IMR-90 (cell line): ENCODE data around the gene TRAFD1. TPM values are rescaled to one million over a fixed set of nuclear protein-coding genes. Genes with fewer than 3 reads are reported as not detected.

ENCODE experiments used
- ATAC-seq: fragments of 200-7000 bp; cut with Tn5 transposase; 2 replicates; pipeline ENCODE4 v1.9.1; 2020; ENCODE audit warnings: low read depth, mild to moderate bottlenecking, moderate library complexity
- BruUV-seq: library from RNA; stranded (reverse); fragments of 400-500 nt; replicated peaks from 2 replicates; lab custom pipeline; 2021; lab: Mats Ljungman, UMichigan
- CTCF ChIA-PET: fragments of 300-600 bp; formaldehyde crosslinking; extraction: SDS; loops from one replicate; lab custom pipeline; 2021; ENCODE audit warnings: antibody characterized with exemption; lab: Yijun Ruan, JAX
- POLR2A ChIA-PET: fragments of 300-600 bp; sonication (Branson Sonifier 250); formaldehyde crosslinking; loops from one replicate; lab custom pipeline; 2022; ENCODE audit warnings: antibody characterized with exemption; ENCODE audit not compliant: unreplicated experiment; lab: Charles Lee
- DNase-seq: peaks from one replicate; pipeline ENCODE4 v3.0.0; 2013
- H2AFZ ChIP-seq: replicated peaks from 2 replicates; pipeline ENCODE3; 2013; ENCODE audit warnings: low read length, mild to moderate bottlenecking; ENCODE audit not compliant: poor library complexity
- H2AK5ac ChIP-seq: 2 replicates; pipeline ENCODE4 v1.6.1; 2013; ENCODE audit warnings: low read depth, low read length, inconsistent platforms
- H2AK9ac ChIP-seq: replicated peaks from 2 replicates; pipeline ENCODE3; 2013; ENCODE audit warnings: mild to moderate bottlenecking, low read depth, low read length, moderate library complexity; ENCODE audit not compliant: poor library complexity
- H2BK120ac ChIP-seq: 2 replicates; pipeline ENCODE4 v1.6.1; 2013; ENCODE audit warnings: low read depth, low read length, inconsistent platforms
- H2BK15ac ChIP-seq: 3 replicates; pipeline ENCODE4 v1.6.1; 2013; ENCODE audit warnings: low read depth, low read length, inconsistent platforms
- H2BK20ac ChIP-seq: 2 replicates; pipeline ENCODE4 v1.6.1; 2013; ENCODE audit warnings: low read depth, mild to moderate bottlenecking, inconsistent platforms, low read length, moderate library complexity
- H2BK5ac ChIP-seq: 2 replicates; pipeline ENCODE4 v1.6.1; 2013; ENCODE audit warnings: mild to moderate bottlenecking, low read depth, low read length, inconsistent platforms; ENCODE audit not compliant: poor library complexity, severe bottlenecking
- H3K14ac ChIP-seq: replicated peaks from 2 replicates; pipeline ENCODE4 v1.6.1; 2013; ENCODE audit warnings: low read depth, low read length, inconsistent platforms
- H3K18ac ChIP-seq: 2 replicates; pipeline ENCODE4 v1.6.1; 2013; ENCODE audit warnings: low read depth, low read length, control low read depth
- H3K23ac ChIP-seq: 2 replicates; pipeline ENCODE4 v1.6.1; 2013; ENCODE audit warnings: low read depth, low read length, inconsistent platforms
- H3K27ac ChIP-seq: 2 replicates; pipeline ENCODE4 v1.5.1; 2013; ENCODE audit warnings: mild to moderate bottlenecking, control low read depth, low read length; ENCODE audit not compliant: insufficient read depth
- H3K27me3 ChIP-seq: 2 replicates; pipeline ENCODE4 v1.6.1; 2013; ENCODE audit warnings: low read length; ENCODE audit not compliant: control insufficient read depth, insufficient read depth
- H3K36me3 ChIP-seq: 2 replicates; pipeline ENCODE4 v1.6.1; 2013; ENCODE audit warnings: low read length, mixed read lengths; ENCODE audit not compliant: control insufficient read depth, insufficient read depth
- H3K4ac ChIP-seq: 2 replicates; pipeline ENCODE4 v1.6.1; 2013; ENCODE audit warnings: low read depth, low read length, inconsistent platforms
- H3K4me1 ChIP-seq: 2 replicates; pipeline ENCODE4 v1.6.1; 2013; ENCODE audit warnings: low read length, mixed read lengths; ENCODE audit not compliant: control insufficient read depth, insufficient read depth
- H3K4me2 ChIP-seq: 2 replicates; pipeline ENCODE4 v1.6.1; 2013; ENCODE audit warnings: low read depth, mild to moderate bottlenecking, control low read depth, low read length, moderate library complexity
- H3K4me3 ChIP-seq: 2 replicates; pipeline ENCODE4 v1.5.1; 2013; ENCODE audit warnings: low read depth, mild to moderate bottlenecking, control low read depth, low read length, moderate library complexity; ENCODE audit not compliant: insufficient read depth
- H3K56ac ChIP-seq: 2 replicates; pipeline ENCODE4 v1.6.1; 2013; ENCODE audit warnings: low read length, inconsistent platforms; ENCODE audit not compliant: insufficient read depth; ENCODE audit errors: extremely low read depth
- H3K79me1 ChIP-seq, 2 experiments: 2 replicates each; pipeline ENCODE4 v1.6.1; 2013; ENCODE audit warnings: low read length in 2 of 2, inconsistent platforms in 1 of 2, low read depth in 1 of 2
- H3K9ac ChIP-seq: 2 replicates; pipeline ENCODE4 v1.6.1; 2013; ENCODE audit warnings: low read depth, low read length, control low read depth
- H3K9me1 ChIP-seq: 2 replicates; pipeline ENCODE4 v1.6.1; 2013; ENCODE audit warnings: low read length, inconsistent platforms; ENCODE audit not compliant: insufficient read depth
- H3K9me3 ChIP-seq: 2 replicates; pipeline ENCODE4 v1.6.1; 2013; ENCODE audit warnings: low read length; ENCODE audit not compliant: control insufficient read depth, insufficient read depth
- H4K20me1 ChIP-seq: 2 replicates; pipeline ENCODE4 v1.6.1; 2013; ENCODE audit warnings: low read length, inconsistent platforms; ENCODE audit not compliant: insufficient read depth
- H4K5ac ChIP-seq: 2 replicates; pipeline ENCODE4 v1.6.1; 2013; ENCODE audit warnings: mild to moderate bottlenecking, low read depth, low read length, control low read depth
- H4K8ac ChIP-seq, 2 experiments: 2 replicates each; pipeline ENCODE4 v1.6.1; 2013; ENCODE audit warnings: low read depth in 2 of 2, low read length in 2 of 2, control low read depth in 1 of 2, inconsistent platforms in 1 of 2
- H4K91ac ChIP-seq: 2 replicates; pipeline ENCODE4 v1.6.1; 2013; ENCODE audit warnings: low read depth, low read length, inconsistent platforms; ENCODE audit not compliant: insufficient read depth
- CHD1 ChIP-seq: IDR thresholded peaks from 2 replicates; pipeline ENCODE4 v1.6.1; 2012; ENCODE audit warnings: low read depth, low read length, improper control_type of control experiment
- MAFK ChIP-seq: IDR thresholded peaks from 2 replicates; pipeline ENCODE4 v1.6.1; 2012; ENCODE audit warnings: low read depth, low read length, improper control_type of control experiment
- MAZ ChIP-seq: IDR thresholded peaks from 2 replicates; pipeline ENCODE4 v1.6.1; 2012; ENCODE audit warnings: low read depth, mild to moderate bottlenecking, low read length, improper control_type of control experiment, moderate library complexity, borderline replicate concordance
- MXI1 ChIP-seq: IDR thresholded peaks from 2 replicates; pipeline ENCODE4 v1.6.1; 2012; ENCODE audit warnings: low read depth, mild to moderate bottlenecking, low read length, moderate library complexity, borderline replicate concordance
- NFE2L2 ChIP-seq: fragments of 150-350 bp; IDR thresholded peaks from 2 replicates; pipeline ENCODE4 v1.6.1; 2016; ENCODE audit warnings: low read depth, mild to moderate bottlenecking, low read length
- POLR2A ChIP-seq: IDR thresholded peaks from 2 replicates; pipeline ENCODE4 v1.6.1; 2012; ENCODE audit warnings: mild to moderate bottlenecking, low read depth, low read length
- RAD21 ChIP-seq: IDR thresholded peaks from 2 replicates; pipeline ENCODE4 v1.6.1; 2012; ENCODE audit warnings: low read length, improper control_type of control experiment
- RFX5 ChIP-seq: IDR thresholded peaks from 2 replicates; pipeline ENCODE4 v1.8.0; 2012; ENCODE audit warnings: low read depth, mild to moderate bottlenecking, low read length, moderate library complexity
- USF2 ChIP-seq: fragments of 150-350 bp; IDR thresholded peaks from 2 replicates; pipeline ENCODE4 v1.6.1; 2017; ENCODE audit warnings: mild to moderate bottlenecking, antibody characterized with exemption, low read length, low read depth
- WGBS, 2 experiments: methylation state at CpG; one replicate each; pipeline versions ENCODE4 v1.1.5 to v1.1.7; 2013; ENCODE audit warnings: missing lambda C conversion rate in 2 of 2; ENCODE audit not compliant: insufficient read length in 1 of 2; ENCODE audit errors: extremely low coverage in 2 of 2; 5-methylcytosine and 5-hydroxymethylcytosine counted together
- dilution Hi-C: fragments of 300-500 bp; cut with HindIII; formaldehyde crosslinking; loops from one replicate; pipeline ENCODE4 v1.14.3; 2018; ENCODE audit warnings: low sequenced_read_pairs; ENCODE audit not compliant: unreplicated experiment
- in situ Hi-C: fragments of 300-500 bp; cut with MboI; formaldehyde crosslinking; loops from 3 replicates; pipeline ENCODE4 v1.14.3; 2019; ENCODE audit warnings: low sequenced_read_pairs, inconsistent platforms, mixed read lengths
- intact Hi-C: fragments of 100-400 bp; cut with micrococcal nuclease; formaldehyde crosslinking; loops from 2 replicates; pipeline ENCODE4 v1.10.0; 2022
- polyA plus RNA-seq, 3 experiments: library from polyadenylated mRNA; depleted of rRNA; stranded (reverse); fragments of >200 nt; gene quantifications; 2 replicates each; pipeline ENCODE4 v1.2.3, GENCODE V29; 2012; ENCODE audit warnings: low replicate concordance in 1 of 3
- total RNA-seq: library from RNA; depleted of rRNA; stranded (reverse); fragments of >200 nt; gene quantifications from 2 replicates; pipeline ENCODE4 v1.2.3, GENCODE V29; 2012

The TRAFD1 gene
- total and polyA plus RNA-seq, 2 of the 4 experiments (the other 2 are of a cell fraction): 41.3 to 70.4 TPM

- TF ChIP-seq CHD1: no peak
Measured at GRCh38 chr12:112184056-112184887, 58.9 kb downstream of the TRAFD1 start (continued).

GRCh38 chr12:112185093-112185923 is 59.9 kb downstream of the TRAFD1 start:
- Histone ChIP-seq H2AK5ac (no peak overlapping the region), H4K91ac (no peak overlapping the region), H3K27me3 (no peaks in the 10 kb centered on the region), H2BK15ac (no peak overlapping the region), H2BK20ac (no peak overlapping the region), H3K4me3 (no peak overlapping the region), H3K9ac (no peak overlapping the region), H3K9me3 (no peaks in the 10 kb centered on the region), H2AK9ac (peak overlapping the region; percentile 29), H3K36me3 (peaks cover 20% of the 10 kb centered on the region), H3K18ac (no peak overlapping the region), H3K9me1 (peaks cover 5% of the 10 kb centered on the region; the same call in 1 of the 2 replicates), H3K4me2 (no peak overlapping the region), H2BK120ac (no peak overlapping the region), H3K14ac (no peak overlapping the region), H4K5ac (no peak overlapping the region), H3K27ac (no peak overlapping the region), H3K79me1 (peaks cover 0 to 7% of the 10 kb centered on the region in 2 experiments; a peak in 2 of 4 replicates), H4K20me1 (peaks cover 8% of the 10 kb centered on the region; the same call in 1 of the 2 replicates), H3K23ac (no peak overlapping the region), H2AFZ (no peak overlapping the region), H2BK5ac (no peak overlapping the region), H3K56ac (no peak overlapping the region), H3K4me1 (peaks cover 10% of the 10 kb centered on the region), H4K8ac (no peak overlapping the region), H3K4ac (no peak overlapping the region)
- dilution Hi-C loops (no loop called here), intact Hi-C loops (no loop called here), in situ Hi-C loops (no loop called here)
- ATAC-seq (no peak), DNase-seq (no peak)
- 90% methylated on average over 20 of the region's 26 CpGs; no CpG with 5 or more reads in 1 of the 2 experiments for WGBS, 2 experiments
- CTCF ChIA-PET: no interaction called here
- BruUV-seq: no TSS peak
- POLR2A ChIA-PET: no interaction called here
- TF ChIP-seq MAZ (no peak), RAD21 (no peak), NFE2L2 (no peak), USF2 (no peak), POLR2A (no peak), MXI1 (no peak), MAFK (no peak), RFX5 (no peak)
